Sigmoid colon (tissue), 7 donors: ENCODE results near the gene STAT4. TPM values are rescaled to one million over a fixed set of nuclear protein-coding genes. Genes with fewer than 3 reads are reported as not detected.

ENCODE experiments used
- DNase-seq: peaks from one replicate; pipeline ENCODE4 v3.0.0-alpha.2; 2019
- H3K27ac ChIP-seq, 4 donors: fragments of 200-600 bp; sonication (generic); one replicate each; pipeline ENCODE4 v1.5.1; 2016 to 2019; ENCODE audit warnings: mild to moderate bottlenecking in 1 of 4
- H3K27me3 ChIP-seq, 3 donors: fragments of 200-600 bp; sonication (generic); one replicate each; pipeline ENCODE4 v1.5.1; 2019; ENCODE audit warnings: mild to moderate bottlenecking in 1 of 3
- H3K36me3 ChIP-seq, 4 donors: fragments of 200-600 bp; sonication (generic); one replicate each; pipeline ENCODE4 v1.5.1; 2016 to 2019
- H3K4me1 ChIP-seq, 4 donors: fragments of 200-600 bp; sonication (generic); one replicate each; pipeline ENCODE4 v1.5.1; 2017 to 2019
- H3K4me3 ChIP-seq, 4 donors: fragments of 200-600 bp; sonication (generic); one replicate each; pipeline ENCODE4 v1.5.1; 2017 to 2019; ENCODE audit warnings: mild to moderate bottlenecking in 2 of 4, moderate library complexity in 1 of 4
- H3K9me3 ChIP-seq, 4 donors: fragments of 200-600 bp in 3 of 4; sonication (generic) in 3 of 4; one replicate each; pipeline versions ENCODE4 v1.5.1 to v1.6.1; 2013 to 2019
- EP300 ChIP-seq, 4 donors: sonication (generic); formaldehyde crosslinking; IDR thresholded peaks; one replicate each; pipeline ENCODE4 v1.6.1; 2017; ENCODE audit warnings: antibody characterized with exemption in 4 of 4
- POLR2A ChIP-seq, 2 donors: fragments of 450-650 bp; IDR thresholded peaks; one replicate each; pipeline ENCODE4 v1.6.1; 2016; ENCODE audit warnings: antibody characterized with exemption in 2 of 2, mild to moderate bottlenecking in 2 of 2, moderate library complexity in 2 of 2
- POLR2AphosphoS5 ChIP-seq, 4 donors: sonication (generic); formaldehyde crosslinking; IDR thresholded peaks; one replicate each; pipeline ENCODE4 v1.6.1; 2017; ENCODE audit warnings: antibody characterized with exemption in 4 of 4
- WGBS, 2 donors: extraction: QIAGEN DNeasy Blood & Tissue Kit; methylation state at CpG; one replicate each; pipeline ENCODE4 v1.1.7; 2013; 5-methylcytosine and 5-hydroxymethylcytosine counted together
- intact Hi-C: fragments of 100-400 bp; cut with DNase I; formaldehyde crosslinking; loops from one replicate; pipeline ENCODE4 v1.15.1; 2023
- polyA plus RNA-seq, 3 donors: library from polyadenylated mRNA; stranded (reverse); fragments of 200-250 nt; gene quantifications; one replicate each; pipeline ENCODE4 v1.2.3, GENCODE V29; 2013
- total RNA-seq, 4 donors: library from RNA; depleted of rRNA; stranded (reverse); fragments of >200 nt; gene quantifications; one replicate each; pipeline ENCODE4 v1.1.0, GENCODE V29; 2016
- TF ChIP-seq, protein P1 (sequence below), 4 experiments: fragments of 450-650 bp in 3 of 4; fragments of 200-600 bp in 1 of 4; IDR thresholded peaks; one replicate each; pipeline ENCODE4 v1.5.1; 2016 to 2019; ENCODE audit warnings: antibody characterized with exemption in 4 of 4, mild to moderate bottlenecking in 3 of 4, moderate library complexity in 2 of 4
- donor health status: healthy with polysubstance abuse.
- donor health status: Bipolar disorder and iron deficiency.
- donor health status: healthy.

The STAT4 gene
- total and polyA plus RNA-seq, 7 donors: 0.46 to 4.6 (median 0.70) TPM; not detected in 1

DNA sequence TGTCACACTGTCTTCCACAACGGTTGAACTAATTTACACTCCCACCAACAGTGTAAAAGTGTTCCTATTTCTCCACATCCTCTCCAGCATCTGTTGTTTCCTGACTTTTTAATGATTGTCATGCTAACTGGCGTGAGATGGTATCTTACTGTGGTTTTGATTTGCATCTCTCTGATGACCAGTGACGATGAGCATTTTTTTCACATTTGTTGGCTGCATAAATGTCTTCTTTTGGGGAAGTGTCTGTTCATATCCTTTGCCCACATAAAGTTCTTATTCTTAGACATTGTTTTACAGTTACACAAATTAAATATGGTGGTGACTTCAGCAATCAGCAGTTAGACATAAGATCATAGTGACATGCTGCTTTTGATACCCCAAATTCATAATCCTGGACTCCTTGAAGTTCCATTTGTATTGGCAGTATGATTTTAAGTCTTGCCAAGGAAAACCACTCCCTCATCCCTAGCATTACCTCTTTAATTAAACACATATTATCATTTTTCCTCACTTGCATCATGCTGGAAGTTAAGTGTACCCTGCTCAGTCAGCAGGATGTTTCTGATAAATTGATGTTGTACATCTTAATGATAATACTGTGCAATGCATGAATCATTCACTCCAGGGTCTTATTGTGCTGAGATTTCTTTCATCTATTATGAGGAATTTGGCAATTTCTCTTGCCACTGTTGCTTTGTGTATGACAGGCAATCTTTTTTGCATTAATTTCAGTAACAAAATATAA lies 69.2 kb downstream of the STAT4 start:
- no peak for DNase-seq
- Histone ChIP-seq H3K9me3 (no peaks in the 10 kb centered on the region), H3K27me3 (no peaks in the 10 kb centered on the region), H3K27ac (no peak overlapping the region), H3K36me3 (no peaks in the 10 kb centered on the region), H3K4me3 (no peak overlapping the region), H3K4me1 (no peaks in the 10 kb centered on the region)
- TF ChIP-seq EP300 (IDR thresholded peaks at IDR 0.05): no peak
- TF ChIP-seq POLR2AphosphoS5 (IDR thresholded peaks at IDR 0.05): no peak
- TF ChIP-seq POLR2A (IDR thresholded peaks at IDR 0.05): no peak
- TF ChIP-seq, protein P1, sequence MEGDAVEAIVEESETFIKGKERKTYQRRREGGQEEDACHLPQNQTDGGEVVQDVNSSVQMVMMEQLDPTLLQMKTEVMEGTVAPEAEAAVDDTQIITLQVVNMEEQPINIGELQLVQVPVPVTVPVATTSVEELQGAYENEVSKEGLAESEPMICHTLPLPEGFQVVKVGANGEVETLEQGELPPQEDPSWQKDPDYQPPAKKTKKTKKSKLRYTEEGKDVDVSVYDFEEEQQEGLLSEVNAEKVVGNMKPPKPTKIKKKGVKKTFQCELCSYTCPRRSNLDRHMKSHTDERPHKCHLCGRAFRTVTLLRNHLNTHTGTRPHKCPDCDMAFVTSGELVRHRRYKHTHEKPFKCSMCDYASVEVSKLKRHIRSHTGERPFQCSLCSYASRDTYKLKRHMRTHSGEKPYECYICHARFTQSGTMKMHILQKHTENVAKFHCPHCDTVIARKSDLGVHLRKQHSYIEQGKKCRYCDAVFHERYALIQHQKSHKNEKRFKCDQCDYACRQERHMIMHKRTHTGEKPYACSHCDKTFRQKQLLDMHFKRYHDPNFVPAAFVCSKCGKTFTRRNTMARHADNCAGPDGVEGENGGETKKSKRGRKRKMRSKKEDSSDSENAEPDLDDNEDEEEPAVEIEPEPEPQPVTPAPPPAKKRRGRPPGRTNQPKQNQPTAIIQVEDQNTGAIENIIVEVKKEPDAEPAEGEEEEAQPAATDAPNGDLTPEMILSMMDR (IDR thresholded peaks at IDR 0.05): no peak
- WGBS, 2 donors: 66% methylated on average over 3 of the region's 3 CpGs
- intact Hi-C loops: no loop called here

DNA sequence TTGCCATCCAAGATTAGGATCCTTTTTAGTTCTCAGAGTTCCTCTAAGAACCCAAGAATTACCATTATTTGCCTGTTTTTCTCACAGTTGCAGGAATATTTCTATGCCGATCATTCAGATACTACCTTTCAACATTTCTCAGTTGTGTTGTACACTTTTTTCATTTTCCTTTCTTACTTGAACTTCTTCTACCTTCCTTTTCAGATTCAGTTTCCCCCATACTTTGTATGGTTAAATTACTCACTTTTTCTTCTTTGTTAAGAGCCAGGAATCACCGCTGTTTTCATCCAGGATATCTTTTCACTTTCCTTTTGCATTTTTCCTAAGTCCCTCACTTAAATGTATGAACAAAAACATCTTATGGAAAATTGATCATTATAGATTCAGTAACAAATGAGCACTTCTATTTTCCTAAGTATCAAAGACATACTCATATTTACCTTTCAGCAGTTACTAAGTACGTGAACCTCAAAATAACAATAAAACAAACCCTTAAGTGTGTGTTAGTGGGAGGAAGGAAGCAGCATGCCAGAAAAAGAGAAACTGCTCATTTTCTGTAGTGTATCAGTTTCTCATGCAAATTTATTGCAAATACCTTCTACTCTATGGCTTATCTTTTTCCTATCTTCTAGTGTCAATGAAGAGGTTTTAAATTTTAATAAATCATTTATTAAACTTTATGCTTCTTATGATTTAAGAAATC lies 72.5 kb downstream of the STAT4 start:
- Histone ChIP-seq H3K27me3 (no peaks in the 10 kb centered on the region), H3K4me3 (no peak overlapping the region), H3K4me1 (no peaks in the 10 kb centered on the region), H3K27ac (no peak overlapping the region), H3K9me3 (no peaks in the 10 kb centered on the region), H3K36me3 (no peaks in the 10 kb centered on the region)
- no peak for DNase-seq
- TF ChIP-seq, protein P1 (IDR thresholded peaks at IDR 0.05): no peak
- TF ChIP-seq POLR2AphosphoS5 (IDR thresholded peaks at IDR 0.05): no peak
- no peak for TF ChIP-seq POLR2A (IDR thresholded peaks at IDR 0.05)
- no peak for TF ChIP-seq EP300 (IDR thresholded peaks at IDR 0.05)
- WGBS, 2 donors: 76 to 84% methylated on average over 3 of the region's 3 CpGs
- intact Hi-C loops: no loop called here

DNA sequence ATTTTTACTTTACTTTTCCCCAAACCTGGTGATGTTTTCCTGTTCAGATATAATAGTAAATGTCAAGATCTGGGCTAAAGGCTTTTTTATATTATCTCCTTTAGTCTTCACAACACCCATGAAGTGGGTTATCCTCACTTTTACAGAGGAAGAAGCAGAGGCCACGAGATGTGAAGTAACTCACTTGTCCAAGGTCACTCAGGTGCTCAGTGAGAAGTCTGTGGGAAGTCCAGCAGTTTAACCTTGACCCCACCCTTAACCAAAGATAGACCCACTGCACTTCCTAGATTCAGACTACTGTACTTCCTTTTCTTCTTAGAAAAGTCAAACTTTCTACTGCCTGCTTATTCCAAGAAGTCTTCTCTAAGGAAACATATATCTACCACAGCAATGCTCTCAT lies 80.5 kb downstream of the STAT4 start:
- intact Hi-C loops: no loop called here
- Histone ChIP-seq H3K4me3 (no peak overlapping the region), H3K36me3 (no peaks in the 10 kb centered on the region), H3K27me3 (no peaks in the 10 kb centered on the region), H3K27ac (no peak overlapping the region), H3K9me3 (no peaks in the 10 kb centered on the region), H3K4me1 (no peaks in the 10 kb centered on the region)
- WGBS, 2 donors: 49 to 54% methylated on average over 1 of the region's 1 CpG
- TF ChIP-seq, protein P1 (IDR thresholded peaks at IDR 0.05): no peak
- TF ChIP-seq POLR2A (IDR thresholded peaks at IDR 0.05) (no peak), EP300 (IDR thresholded peaks at IDR 0.05) (no peak), POLR2AphosphoS5 (IDR thresholded peaks at IDR 0.05) (no peak)
- DNase-seq: no peak

DNA sequence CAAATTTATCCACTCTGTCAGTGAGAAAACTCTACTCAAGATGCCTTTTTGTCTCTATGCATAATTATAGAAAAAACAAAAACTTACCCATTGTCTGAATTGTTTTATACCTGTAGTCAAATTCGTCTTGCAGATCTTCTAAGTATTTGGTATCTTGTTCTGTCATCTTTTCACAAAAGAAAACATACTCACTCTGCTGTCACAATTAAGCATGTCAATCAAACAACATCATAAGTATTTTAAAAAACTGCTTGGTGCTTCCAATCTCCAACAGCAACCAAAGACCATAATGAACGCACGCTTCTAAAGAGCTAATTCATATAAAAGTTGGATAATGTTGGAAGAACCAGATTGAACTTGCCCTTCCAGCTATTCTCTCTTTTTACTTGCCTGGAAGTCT lies 81.2 kb downstream of the STAT4 start:
- DNase-seq: no peak
- H3K27me3 ChIP-seq: no peaks in the 10 kb centered on the region
- H3K9me3 ChIP-seq: no peaks in the 10 kb centered on the region
- WGBS, 2 donors: 92 to 93% methylated on average over 3 of the region's 3 CpGs
- H3K36me3 ChIP-seq: no peaks in the 10 kb centered on the region
- no peak for TF ChIP-seq POLR2A (IDR thresholded peaks at IDR 0.05)
- TF ChIP-seq, protein P1 (IDR thresholded peaks at IDR 0.05): no peak
- TF ChIP-seq POLR2AphosphoS5 (IDR thresholded peaks at IDR 0.05): no peak
- TF ChIP-seq EP300 (IDR thresholded peaks at IDR 0.05): no peak
- no peak overlapping the region for H3K27ac ChIP-seq
- H3K4me1 ChIP-seq: no peaks in the 10 kb centered on the region
- intact Hi-C loops: no loop called here
- H3K4me3 ChIP-seq: no peak overlapping the region
